Activated T-cell treated with anti-CD3 and anti-CD28 coated beads for 48 hours (primary cell): Measurements from ENCODE around the gene FSIP1.

Experiments used
- DNase-seq: peaks from one replicate; pipeline ENCODE4 v3.0.0-alpha.2; 2020; ENCODE audit warnings: low read depth

FSIP1 gene

GRCh38 chr15:39756806-39757522, 25.7 kb downstream of the FSIP1 start:
- DNase-seq = no peak

DNA sequence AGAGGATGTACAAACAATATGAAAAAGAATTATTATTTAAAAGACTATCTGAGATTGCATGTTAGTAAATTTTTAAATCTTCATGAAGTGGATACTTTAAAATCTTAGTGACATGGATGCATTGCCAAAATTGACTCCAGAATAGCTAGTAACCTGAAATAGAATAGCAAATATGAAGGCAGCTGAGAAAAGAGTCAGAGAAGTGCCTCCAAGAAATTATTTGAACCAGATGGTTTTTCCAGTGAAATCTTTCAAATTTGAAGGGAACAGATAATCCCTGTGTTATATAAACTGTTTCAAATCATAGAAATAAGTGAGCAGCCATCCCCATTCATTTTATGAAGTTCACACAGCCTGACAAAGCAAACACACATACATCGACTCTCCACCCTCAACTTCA, 29.6 kb downstream of the FSIP1 start:
- no peak for DNase-seq

DNA sequence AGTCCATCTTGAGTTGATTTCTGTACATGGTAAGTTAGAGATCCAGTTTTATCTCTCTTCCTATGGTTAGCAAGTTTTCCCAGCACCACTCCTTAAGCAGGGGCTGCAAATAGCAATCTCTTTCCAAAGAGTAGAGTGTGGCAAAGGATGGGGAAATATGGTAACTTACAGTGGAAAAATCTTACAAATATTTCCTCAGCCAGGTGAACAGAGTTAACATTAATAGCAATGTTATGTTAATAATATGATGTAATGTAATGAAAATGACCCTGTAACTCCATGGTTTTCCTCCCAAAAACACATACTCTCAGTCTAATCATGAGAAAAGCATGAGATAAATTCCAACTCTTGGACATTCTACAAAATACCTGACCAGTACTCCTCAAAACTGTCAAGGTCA, 30.4 kb downstream of the FSIP1 start:
- no peak for DNase-seq

GRCh38 chr15:39748276-39748675, 34.4 kb downstream of the FSIP1 start:
- DNase-seq = no peak

- DNase-seq = no peak
These were observed 35.3 kb downstream of the FSIP1 start for GRCh38 chr15:39747326-39747725.

GRCh38 chr15:39746714-39747276, 35.8 kb downstream of the FSIP1 start:
- DNase-seq = no peak

- DNase-seq = no peak
These were observed 36.5 kb downstream of the FSIP1 start for GRCh38 chr15:39746176-39746575.

DNA sequence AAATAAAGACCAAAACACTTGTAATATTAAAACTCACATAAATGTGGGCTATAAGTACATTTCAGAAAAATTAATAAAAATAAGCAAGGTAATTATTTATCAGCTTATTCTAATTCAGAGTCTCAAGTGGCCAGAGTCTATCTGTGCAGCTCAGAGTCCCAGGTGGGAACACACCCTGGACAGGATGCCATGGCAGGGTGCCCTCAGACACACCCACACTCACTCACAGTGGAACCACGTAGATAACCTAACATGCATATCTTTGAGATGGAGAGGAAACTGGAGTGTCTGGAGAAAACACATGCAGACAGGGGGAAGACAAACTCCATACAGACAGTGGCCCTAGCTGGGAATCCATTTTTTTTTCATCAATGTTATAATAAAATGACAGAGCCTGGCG, 37.2 kb downstream of the FSIP1 start:
- DNase-seq = no peak

GRCh38 chr15:39744334-39745103, 38.1 kb downstream of the FSIP1 start:
- DNase-seq = no peak

DNA sequence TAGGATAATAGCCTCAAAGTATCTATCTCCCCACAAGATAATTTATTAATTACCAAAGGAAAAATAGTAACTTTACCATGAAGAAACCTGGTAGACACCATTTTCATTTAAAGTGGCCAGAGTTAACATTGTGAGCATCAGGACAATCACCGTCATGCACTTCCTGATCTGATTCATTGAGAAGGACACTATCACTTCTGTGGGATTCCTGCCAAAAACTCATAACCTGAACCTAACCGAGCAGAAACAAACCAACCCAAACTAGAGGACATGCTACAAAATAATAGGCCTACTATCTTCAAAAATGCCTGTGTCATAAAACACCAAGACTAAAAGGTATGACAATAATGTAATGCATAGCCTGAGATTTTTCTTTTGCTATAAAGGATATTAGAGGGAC, 39.0 kb downstream of the FSIP1 start:
- no peak for DNase-seq

GRCh38 chr15:39741258-39741657, 41.4 kb downstream of the FSIP1 start:
- no peak for DNase-seq

DNA sequence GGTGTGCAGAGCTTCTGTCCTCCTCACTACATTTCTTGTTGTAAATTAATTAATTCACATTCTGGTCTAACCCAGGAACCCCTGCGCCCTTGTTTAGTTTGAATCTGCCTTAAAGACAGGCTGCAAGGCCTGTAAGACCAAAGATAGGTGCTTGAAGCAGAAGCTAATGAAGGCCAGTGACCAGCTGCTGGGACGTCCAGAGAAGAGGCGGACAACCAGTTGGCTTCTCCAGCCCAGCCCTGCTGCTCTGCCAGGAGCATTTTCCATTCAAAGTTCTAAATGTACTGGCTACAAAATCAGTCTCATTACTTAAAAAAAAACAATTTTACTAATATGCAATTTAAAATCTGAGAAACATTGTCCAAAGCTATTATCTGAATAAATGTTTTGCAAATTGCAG, 43.6 kb downstream of the FSIP1 start:
- no peak for DNase-seq

- no peak for DNase-seq
These were observed 45.5 kb downstream of the FSIP1 start for GRCh38 chr15:39737196-39737550.

DNA sequence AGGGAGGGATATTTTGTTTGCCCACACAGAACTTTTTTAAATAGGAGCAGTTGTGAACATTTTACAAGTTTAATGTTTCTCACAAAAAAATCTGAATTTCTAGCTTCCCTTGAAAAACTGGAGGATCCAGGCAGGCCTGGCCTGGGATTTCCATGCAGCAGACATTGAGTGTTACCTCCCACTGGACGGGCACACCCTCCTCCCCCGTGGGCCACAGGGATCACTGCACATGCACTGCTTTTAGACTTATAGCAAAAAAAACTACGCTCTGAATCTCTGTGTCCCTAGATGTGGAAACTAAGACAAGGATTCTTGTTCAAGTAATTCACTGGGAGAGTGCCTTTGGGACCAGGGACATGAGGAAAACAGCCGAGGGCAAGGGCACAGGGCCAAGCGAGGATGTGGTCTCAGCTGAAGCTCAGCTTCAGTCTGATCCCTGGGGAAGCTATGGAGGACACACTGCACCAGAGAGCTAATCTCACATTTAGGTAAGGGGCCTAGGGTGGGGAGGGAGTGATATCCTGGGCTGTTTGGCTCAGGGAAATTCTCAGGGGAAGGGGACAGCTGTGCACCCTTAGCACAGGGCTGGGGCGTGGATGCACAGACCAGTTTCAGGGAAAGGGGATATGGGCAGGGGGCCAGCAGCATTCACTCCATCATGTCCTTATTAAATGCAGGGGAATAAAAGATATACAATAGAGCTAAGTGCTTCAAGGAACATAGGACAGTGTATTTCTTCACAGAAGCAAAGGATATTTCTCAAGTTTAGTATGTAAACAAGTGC, 46.0 kb downstream of the FSIP1 start:
- DNase-seq = no peak

- DNase-seq = no peak
These were observed 47.4 kb downstream of the FSIP1 start for GRCh38 chr15:39735120-39735717.

DNA sequence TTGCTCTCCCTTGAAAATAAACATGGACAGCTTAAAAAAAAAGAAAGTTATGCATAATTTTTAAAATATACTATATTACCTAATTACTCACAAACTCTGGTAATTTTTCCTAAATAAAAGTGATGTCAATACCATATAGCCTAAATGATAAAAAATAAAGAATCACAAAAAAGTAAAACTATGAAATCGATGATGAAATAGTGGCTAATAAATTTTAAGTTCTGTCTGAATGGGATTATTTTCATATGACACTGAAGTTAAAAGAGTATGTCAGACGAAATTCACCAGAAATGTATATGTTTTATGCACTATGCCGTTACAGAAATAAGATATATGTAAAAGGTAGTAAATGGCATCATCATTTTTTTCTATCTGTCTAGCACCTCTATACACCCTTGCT, 51.4 kb downstream of the FSIP1 start:
- no peak for DNase-seq

DNA sequence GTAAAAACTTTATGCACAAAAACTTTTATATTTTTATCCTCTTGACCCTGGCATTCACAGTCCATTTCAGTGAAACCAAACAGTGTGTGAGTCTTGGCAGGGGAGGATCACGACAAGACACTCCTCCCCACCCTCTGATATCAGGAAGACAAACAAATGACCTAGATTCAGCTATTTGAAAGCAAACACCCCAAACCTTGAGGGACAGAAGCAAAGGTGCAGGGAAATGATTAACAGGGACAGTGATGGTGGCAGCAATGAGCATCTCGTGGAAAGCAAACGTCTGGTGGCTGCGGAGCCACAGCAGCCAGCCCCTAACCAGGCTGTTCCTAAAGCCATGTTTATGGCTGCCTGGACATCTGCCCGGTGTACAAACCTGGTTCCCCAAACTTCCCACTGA, 52.1 kb downstream of the FSIP1 start:
- DNase-seq = no peak

- DNase-seq = no peak
These were observed 53.1 kb downstream of the FSIP1 start for GRCh38 chr15:39729500-39729899.

GRCh38 chr15:39728845-39729244, 53.8 kb downstream of the FSIP1 start:
- no peak for DNase-seq

DNA sequence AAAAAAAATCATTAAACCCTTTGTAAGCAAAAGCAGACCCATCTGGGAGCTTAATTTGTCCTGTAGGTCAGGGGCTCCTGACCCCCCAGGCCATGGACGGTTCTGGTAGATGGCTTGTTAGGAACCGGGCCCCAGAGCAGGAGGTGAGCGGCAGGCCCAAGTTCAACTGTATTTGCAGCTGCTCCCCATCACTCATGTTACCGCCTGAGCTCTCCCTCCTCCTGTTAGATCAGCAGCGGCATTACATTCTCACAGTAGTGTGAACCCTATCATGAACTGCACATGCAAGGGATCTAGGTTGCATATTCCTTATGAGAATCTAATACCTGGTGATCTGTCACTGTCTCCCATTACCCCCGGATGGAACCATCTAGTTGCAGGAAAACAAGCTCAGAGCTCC, 60.7 kb downstream of the FSIP1 start:
- no peak for DNase-seq

DNA sequence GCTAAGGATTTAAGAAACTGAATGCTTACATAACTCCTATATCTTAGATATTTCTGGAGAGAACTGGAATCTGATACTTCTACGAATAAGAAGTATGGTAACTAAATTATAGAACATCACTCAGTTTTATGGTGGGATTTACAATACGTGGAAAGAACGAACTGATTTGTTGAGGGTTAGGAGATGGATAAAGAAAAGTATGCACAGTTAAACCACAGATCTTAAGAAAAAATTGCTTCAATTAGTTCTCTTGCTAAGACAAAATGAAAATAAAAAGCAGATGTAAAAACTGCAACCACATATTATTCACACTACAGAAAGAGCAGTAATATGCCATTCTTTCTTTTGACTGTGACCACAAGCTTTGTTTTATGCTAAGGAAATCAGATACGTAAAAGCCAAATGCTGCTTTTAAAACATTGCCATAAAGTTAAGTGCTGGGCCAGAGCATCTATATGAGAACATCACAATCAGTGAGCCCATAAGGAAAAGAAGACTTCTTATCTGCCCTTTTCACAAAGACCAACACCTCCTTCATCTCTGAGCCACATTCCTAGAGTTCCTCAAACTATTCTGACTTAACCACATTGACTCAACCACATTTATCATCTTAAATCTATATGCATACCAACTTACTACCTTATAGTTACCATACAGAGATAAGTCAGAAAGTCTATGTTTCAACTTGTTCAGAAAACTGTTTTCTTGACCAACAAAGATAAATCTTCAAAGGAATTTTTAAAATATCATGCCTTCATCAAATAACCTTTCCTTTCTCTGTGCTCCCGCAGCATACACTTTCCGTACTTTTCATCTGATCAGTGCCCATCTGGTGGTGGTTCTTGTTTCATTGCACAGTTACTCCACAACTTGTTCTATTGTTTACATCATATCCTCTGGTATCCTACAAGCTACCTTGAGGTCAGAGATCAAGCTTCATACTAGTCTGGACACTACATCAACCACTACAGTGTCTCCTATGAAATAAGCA, 61.7 kb downstream of the FSIP1 start:
- DNase-seq = no peak
